GM19397 (cell line): ENCODE data around the gene MYO7B.

Source experiments
- ATAC-seq: cut with Tn5 transposase; IDR thresholded peaks from one replicate; pipeline ENCODE4 v1.9.1; 2021; ENCODE audit warnings: mild to moderate bottlenecking, moderate library complexity; ENCODE audit not compliant: unreplicated experiment

Gene MYO7B

GRCh38 chr2:127535422-127535901 lies at the start of gene MYO7B:
TSS of gene MYO7B (plus strand) at chr2:127535683. CDS start at chr2:127559723, 24,040 bp downstream.
- ATAC-seq, result no peak

- ATAC-seq, result no peak
These were observed 49.8 kb upstream of the MYO7B start for GRCh38 chr2:127485694-127486071.

GRCh38 chr2:127486247-127487058 lies 49.0 kb upstream of the MYO7B start:
- ATAC-seq, result no peak

- no peak for ATAC-seq
These were observed 45.2 kb upstream of the MYO7B start for GRCh38 chr2:127490283-127490682.

GRCh38 chr2:127498386-127498785 lies 37.1 kb upstream of the MYO7B start:
- ATAC-seq, result no peak

GRCh38 chr2:127503491-127503890 lies 32.0 kb upstream of the MYO7B start:
- no peak for ATAC-seq

GRCh38 chr2:127504552-127505430 lies 30.7 kb upstream of the MYO7B start:
- no peak for ATAC-seq

GRCh38 chr2:127506510-127506909 lies 29.0 kb upstream of the MYO7B start:
- no peak for ATAC-seq

GRCh38 chr2:127508023-127508630 lies 27.4 kb upstream of the MYO7B start:
- no peak for ATAC-seq

- ATAC-seq, result no peak
These were observed 26.9 kb upstream of the MYO7B start for GRCh38 chr2:127508631-127509034.

GRCh38 chr2:127510073-127510472 lies 25.4 kb upstream of the MYO7B start:
- ATAC-seq, result no peak

GRCh38 chr2:127511090-127511695 lies 24.3 kb upstream of the MYO7B start:
- ATAC-seq, result no peak

- no peak for ATAC-seq
These were observed 23.6 kb upstream of the MYO7B start for GRCh38 chr2:127511917-127512316.

GRCh38 chr2:127512362-127512761 lies 23.1 kb upstream of the MYO7B start:
- ATAC-seq, result no peak

GRCh38 chr2:127514076-127514475 lies 21.4 kb upstream of the MYO7B start:
- ATAC-seq, result no peak

- no peak for ATAC-seq
These were observed 21.0 kb upstream of the MYO7B start for GRCh38 chr2:127514485-127514884.

GRCh38 chr2:127515383-127515915 lies 20.0 kb upstream of the MYO7B start:
- no peak for ATAC-seq

GRCh38 chr2:127516041-127516762 lies 19.3 kb upstream of the MYO7B start:
- ATAC-seq, result no peak

- no peak for ATAC-seq
These were observed 18.0 kb upstream of the MYO7B start for GRCh38 chr2:127517465-127517864.

- ATAC-seq, result no peak
These were observed 15.1 kb upstream of the MYO7B start for GRCh38 chr2:127520424-127520823.
